SKM-1 (cell line): ENCODE measurements around the gene INSIG1.

Source experiments
- DNase-seq: peaks from one replicate; lab custom pipeline; 2025; ENCODE audit not compliant: unreplicated experiment; lab: John Stamatoyannopoulos, UW

Gene INSIG1

DNA sequence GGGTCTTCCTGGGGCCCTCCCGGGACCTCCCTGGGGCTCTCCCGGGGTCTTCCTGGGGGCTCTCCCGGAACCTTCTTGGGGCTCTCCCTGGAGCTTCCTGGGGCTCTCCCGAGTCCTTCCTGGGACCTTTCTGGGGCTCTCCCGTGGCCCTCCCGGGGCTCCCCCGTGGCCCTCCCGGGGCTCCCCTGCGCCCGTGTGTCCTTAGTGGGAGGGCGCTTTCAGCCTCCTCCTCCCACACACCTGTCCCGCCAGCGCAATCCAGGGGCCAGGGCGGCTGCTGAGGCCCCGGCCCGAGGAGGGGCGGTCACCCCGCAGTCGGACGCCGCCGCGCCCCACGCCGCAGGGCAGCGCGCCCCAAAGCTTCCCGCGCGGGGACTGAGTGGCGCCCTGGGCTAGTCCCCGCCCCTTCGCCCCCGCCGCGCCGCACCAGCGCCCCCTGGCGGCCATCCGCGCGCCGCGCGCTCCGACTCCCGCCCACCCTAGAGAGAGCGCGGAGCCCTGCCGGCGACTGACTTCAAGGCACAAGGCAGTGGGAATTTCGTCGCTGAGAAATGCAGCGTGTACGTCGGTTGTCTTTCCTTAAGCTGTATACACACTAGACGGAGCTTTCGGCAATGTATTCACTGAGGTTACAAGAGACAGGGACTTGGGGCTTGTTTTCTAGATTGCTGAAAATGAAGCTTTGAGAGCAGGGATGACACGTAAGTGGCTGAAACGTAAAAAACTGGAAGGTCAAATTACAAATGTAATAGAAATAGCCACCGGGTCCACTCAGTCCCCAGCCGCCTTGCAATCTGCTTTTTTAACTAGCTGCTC, 47.1 kb downstream of the INSIG1 start:
- peak; percentile 4 for DNase-seq

DNA sequence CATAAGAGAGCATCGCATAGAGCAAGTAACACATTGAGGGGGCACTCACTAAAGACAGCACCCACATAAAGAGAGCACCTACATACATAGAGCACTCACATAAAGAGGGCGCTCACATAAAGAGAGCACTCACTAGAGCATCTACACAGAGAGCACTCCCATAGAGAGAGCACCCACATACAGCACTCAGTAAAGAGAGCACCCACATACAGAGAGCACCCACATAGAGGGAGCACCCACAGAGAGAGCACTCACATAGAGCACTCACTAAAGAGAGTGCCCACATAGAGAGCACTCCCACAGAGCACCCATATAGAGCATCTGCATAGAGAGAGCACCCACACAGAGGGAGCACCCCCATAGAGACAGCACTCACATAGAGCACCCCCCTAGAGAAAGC, 47.8 kb downstream of the INSIG1 start:
- no peak for DNase-seq

DNA sequence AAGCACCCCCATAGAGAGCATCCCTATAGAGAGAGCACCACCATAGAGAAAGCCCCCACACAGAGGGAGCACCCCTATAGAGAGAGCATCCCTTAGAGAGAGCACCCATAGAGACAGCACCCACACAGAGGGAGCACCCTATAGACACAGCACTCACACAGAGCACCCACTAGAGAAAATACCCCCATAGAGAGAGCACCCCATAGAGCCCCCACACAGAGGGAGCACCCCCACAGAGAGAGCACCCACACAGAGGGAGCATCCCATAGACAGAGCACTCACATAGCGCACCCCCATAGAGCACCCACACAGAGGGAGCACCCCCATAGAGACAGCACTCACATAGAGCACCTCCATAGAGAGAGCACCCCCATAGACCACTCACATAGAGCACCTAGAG, 48.6 kb downstream of the INSIG1 start:
- DNase-seq = no peak

DNA sequence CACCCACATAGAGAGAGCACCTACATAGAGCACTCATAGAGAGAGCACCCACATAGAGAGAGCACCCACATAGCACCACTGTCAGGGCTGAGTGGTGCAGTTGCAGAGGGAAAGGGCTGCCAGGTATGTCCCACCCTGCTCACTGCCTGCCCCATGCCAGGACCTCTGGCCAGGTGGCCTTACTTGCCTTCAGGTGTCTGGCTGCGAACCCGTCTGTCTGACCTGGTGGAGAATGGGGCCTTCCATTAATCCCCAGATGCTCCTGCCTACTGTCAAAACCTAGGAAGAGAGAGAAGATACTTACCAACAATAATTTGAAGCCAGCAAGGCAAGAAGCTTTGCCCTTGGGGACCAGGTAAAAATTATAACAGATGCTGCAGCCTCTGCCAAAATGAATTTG, 51.1 kb downstream of the INSIG1 start:
- DNase-seq = no peak

DNA sequence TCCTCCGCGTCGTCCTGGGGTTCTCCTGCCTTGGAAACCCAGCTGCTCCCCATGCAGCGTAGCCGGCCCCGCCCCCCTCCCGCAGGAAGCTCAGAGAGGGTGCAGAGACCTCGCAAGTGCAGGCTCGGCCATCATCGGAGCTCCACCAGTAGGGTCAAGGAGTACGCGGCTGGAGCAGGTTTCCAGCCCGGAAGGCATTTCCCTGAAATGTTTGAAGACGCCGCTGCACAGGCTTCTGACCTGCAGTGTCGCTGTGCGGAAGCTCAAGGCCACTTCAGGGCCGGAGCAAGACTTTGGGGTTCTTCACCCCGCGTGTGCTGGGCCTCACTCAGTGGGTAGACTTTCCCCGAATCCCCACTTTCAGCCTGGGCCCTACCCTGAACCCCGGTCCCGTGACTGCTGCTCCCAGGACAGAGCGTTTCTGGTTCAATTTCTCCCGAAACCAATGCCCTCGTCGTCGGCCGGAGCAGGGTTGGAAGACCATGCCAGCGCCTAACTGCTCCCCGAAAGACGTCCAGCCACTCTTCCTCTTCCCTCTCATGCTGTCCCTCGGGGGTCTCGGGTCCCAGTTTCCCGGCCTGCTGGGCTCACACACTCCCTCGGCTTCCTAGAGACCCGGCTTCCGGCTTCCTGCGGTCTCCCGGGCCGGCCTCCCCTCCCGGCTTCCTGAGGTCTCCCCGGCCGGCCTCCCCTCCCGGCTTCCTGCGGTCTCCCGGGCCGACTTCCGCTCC, 52.1 kb downstream of the INSIG1 start:
- DNase-seq = no peak

DNA sequence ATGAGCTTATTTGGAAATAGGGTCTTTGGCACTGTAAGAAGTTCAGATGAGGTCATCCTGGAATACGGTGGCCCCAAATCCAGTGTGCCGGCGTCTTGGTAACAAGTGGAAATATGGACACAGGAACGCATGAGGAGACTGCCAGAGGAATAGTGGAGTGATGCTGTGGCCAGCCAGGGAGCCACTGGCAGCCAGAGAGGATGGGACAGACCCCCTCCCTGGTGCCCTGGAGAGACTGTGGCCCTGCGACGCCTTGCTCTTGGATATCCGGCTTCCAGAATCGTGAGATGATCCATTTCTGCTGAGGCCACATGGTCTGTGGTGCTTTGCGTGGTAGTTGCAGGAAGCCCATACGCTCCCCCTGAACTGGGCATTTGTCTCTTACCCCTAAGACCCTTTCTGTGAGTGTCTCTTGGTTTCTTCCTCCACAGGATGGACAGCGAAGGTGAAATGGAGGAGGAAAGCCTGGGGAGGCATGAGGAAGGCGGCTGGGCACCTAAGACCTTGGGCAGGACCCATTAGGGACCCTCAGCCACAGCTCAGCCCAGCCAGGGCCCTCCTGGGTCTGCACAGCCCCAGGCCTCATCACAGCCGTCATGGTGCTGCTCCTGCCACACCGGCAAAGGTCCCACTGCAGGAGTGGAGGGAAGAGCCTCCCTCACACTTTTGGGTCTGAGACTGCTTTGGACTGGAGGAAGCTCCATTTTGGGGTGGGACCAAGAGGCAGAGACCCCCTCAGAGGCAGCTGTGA, 53.6 kb downstream of the INSIG1 start:
- no peak for DNase-seq

DNA sequence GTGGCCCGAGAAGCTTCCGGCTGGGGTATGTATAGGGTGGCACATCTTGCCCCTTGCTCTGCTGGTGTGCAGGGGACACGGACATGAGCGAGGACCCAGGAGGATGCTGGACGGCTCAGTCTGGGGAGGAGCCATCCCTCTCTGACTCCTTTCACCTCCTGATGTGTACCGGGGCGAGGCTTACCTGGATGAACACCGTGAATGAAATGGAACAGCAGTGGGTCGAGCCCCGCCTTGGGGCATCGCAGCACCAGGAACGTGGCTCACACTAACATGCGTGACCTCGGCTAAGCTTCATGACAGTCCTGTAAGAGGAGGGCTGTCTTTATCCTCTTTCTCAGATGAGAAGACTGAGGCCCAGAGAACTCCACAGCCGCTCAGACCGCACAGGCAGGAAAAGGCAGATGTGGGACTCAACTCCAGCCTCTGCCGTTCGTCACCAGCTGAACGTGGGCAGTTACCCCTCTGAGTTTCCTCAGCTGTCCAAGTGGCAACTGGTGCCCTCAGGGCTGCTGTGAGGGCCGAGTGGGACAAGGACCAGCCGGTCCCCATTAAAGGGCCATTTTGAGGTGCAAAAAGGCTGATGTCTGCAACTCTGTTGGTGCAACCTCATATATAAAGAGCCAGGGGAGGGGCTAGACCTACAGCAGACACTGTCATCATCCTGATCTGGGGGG, 54.5 kb downstream of the INSIG1 start:
- no peak for DNase-seq

DNA sequence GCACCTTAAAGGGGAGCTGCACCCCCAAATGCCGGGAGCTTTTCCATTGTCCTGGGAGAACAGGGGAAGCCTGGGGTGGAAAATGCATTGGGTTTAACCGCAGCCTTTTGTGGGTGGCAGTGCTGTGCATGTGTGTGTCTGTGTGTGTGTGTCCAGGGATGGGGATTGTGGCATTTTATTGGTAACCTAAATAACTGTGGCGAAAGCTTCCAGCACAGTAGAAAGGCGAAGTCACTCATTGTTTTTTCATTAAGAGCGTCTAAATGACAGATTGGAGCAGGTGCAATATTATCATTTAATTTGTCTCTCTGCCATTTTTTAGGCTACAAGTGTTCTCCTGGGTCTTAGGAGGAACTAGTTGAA, 55.1 kb downstream of the INSIG1 start:
- no peak for DNase-seq

DNA sequence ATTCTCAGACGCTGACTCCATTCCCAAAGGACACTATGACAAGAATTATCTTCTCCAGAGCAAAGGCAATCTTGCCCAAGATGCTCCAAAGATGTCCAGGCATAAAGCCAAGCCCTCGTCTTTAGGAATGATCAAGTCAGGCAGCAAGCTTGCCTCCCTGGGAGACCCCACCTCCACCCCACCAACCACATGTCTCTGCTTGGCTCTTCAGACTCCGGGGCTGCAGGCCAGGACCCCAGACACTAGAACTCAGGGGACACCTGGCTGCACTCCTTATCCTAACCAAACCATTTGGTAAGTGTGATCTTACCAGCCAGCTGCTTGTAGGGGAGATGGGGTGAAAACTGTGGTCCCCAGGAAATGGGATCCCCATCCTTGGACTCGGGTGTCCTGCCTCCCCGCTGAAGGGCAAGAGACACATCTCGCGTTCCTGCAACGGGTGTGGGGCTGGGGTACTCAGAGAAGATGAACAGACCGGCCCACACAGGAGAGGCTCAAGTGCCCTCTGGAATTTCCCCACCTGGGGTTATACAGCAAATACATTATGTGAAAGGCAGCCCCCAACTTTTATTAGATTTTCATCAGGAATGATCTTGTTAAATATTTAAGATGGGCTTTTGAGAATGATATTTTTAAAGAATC, 55.7 kb downstream of the INSIG1 start:
- no peak for DNase-seq

DNA sequence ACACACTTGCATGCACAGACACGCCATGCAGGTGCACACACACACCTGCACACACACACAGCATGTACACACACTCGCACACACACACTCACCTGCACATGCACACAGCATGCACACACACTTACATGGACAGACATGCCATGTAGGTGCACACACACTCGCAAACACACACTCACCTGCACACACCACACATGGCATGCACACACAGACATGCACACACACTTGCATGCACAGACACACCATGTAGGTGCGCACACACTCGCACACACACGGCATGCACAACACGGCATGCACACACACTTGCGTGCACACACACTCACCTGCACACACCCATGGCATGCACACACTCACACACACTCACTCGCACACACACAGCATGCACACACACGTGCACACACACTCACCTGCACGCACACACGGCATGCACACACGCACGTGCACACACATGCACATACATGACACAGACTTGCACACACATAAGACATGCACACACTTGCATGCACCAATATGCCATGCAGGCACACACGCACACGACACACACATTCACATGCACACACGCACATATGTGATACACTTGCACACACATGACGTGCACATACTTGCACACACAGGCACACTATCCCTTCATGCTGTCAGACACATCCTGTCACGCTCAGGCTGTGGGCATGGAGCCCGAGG, 56.8 kb downstream of the INSIG1 start:
- no peak for DNase-seq

DNA sequence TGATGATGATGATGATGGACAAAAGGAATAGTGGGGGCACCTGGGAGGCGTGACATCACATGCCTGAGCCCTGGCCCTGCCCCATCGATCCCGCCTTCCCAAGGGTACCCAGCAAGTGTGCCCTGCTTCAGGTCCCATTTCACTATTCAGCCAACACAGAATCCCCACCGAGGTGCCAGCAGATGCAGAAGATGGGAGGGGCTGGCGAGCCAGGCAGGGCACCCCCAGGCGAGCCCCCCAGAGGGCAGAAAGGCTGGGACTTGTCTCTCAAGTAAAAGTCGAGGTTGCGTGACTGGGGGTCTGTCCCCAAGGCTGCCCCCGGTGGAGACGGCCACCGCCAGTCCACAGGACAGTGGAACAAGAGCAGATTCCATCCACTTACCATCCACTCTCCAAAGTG, 57.5 kb downstream of the INSIG1 start:
- no peak for DNase-seq

DNA sequence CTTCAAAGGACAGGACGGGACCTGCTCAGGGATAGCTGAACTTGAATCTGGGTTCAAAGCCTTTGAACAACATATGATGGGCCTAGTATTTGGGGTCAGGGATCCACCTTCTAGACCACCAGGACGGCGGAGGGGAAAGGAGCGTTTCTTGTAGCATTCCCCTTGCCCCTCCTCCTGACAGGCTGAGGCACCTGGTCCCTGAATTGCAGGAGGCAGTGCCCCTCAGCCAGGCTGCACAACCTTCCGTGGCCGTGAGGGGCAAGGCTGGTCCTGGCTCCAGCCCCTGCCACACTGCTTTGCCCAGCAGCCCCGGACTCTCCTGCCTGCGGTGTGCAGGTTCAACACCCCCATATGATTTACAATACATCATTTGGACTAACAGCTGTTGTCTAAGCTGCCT, 58.1 kb downstream of the INSIG1 start:
- DNase-seq = no peak

DNA sequence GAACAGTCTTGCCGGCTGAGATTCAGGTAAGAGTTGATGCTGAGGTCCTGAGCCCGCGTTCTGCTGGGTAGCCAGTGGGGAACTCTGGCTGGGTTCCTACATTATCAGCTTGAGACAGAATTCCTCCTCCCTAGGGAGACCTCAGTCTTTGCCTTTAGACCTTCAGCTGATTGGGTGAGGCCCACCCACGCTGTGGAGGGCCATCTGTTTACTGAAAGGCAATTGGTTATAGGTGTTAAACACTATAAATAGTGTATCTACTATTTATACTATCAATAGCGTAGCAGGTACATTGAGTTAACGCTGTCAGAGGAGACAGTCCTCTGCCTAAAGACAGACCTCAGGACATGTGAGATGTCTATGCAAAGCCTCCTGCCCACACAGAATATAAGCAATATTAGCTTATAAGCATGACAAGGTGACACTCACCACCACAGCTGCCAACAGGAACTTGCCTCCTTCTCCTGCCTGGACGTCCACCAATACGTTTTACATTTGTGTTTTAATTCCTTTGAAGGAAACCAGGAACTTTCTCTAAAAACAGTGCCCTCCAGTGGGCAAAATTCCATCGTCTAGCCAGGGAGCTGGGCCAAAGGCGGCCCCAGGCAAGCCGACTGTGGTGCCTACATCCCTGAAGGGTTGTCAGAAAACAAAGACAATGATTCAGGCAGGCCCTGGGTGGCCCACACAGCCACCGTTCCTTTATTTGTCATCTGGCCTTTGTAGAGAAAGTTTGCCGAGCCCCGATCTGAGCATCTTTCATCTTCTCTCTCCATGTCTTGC, 58.8 kb downstream of the INSIG1 start:
- no peak for DNase-seq

DNA sequence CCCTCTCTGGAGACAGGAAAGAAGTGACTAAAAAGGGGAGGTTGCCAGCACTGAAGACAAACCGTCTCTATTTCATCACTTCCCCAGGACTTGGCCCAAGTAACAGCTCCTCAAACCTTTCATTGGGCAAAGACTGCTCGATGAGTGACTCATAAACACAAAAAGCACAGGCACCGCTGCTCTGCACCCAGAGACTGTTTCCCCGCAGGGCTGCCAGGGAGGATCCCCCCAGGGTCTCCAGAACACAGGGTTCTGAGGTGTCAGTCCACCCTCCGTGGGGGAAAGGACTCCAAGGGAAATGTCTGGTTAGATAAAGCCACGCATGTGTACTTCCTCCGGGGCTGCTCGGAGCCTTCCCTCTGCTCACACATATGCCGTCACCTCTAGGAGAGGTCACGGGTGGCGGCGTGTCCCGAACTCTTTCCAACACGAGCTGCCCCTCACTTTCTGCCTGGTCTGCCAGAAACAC, 59.9 kb downstream of the INSIG1 start:
- peak; percentile 21 for DNase-seq

DNA sequence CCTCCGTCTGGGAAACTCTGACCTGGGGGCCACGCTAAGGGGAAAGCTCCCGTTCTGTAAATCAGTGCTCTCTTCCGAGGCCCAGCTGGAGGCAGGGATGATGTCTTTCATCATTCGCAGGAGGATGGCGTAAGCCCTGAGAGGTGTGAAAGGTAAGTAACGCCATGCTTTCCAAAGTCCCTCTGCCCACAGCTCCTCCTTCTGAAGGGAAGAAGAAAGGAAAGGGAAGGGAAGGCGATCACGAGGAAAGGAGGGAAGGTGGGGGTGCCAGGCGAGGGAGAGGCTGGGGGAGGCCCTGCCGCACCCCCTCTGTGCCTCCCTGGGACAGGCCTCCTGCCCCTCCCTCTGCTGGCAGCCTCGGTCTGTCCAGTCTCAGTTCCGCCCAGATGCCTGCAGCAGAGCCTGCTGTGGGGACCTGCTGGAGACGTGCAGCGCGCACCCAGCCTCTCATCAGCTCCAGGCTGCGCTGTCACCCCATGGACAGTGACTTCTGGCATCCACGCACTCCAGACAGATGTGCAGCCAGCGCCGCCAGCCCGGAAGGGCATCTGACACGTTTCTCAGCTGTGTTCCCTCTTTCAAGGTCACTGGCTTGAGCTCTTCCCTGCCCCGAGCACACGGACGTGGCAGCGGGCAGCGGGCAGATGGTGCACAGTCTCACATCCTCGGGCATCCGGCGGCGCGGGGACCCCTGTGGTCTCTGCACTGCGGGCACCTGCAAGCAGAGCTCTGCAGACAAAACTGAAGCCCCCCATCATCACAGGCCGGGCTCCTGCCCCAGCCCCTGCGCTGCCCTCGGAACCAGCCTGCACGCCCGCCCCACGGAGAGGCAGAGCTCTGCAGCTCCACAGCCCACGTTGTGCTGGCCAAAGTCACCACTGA, 60.6 kb downstream of the INSIG1 start:
- DNase-seq = no peak

DNA sequence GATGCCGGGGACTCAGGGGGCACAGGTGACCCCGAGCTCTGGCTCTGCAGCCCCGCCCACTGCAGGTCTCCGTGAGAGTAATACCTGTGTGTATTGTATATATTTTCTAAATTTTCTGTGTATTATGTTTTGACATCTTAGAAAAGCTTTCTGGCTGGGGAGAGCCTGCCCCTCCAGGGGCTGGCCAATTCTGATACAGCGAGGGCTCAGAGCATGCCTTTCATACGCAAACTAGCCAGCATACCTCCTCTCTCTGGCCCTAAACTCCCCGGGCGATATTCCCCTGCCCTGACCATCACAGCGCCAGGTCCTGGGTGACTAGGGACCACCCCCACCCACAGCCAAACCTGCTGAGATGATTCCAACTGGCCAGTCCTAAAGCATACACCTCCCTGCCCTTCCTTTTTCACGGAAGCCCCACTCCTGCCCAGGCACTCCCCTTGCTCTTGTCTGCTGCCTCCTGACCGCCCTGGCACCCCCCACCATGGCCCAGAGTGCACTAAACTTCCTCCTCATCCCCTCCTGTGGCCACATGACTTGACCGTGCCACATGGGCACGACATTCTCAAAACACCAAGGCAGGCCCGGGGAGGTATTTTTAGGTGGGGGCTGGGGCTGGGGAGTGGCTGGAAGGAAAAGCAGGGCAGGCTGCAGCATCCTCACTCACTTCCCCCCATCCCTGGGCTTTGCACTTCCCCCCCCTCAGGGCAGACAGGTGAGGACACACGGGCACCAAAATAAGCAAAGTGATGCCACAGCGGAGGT, 61.5 kb downstream of the INSIG1 start:
- no peak for DNase-seq
